Peyer's patch (tissue), 4 donors: ENCODE data around the gene IFT57.

Source experiments
- CTCF ChIP-seq, 6 experiments: fragments of 450-650 bp in 4 of 6; fragments of 200-600 bp in 2 of 6; sonication (generic) in 1 of 6; IDR thresholded peaks; one replicate each; pipeline ENCODE4 v1.5.1; 2017 to 2019; ENCODE audit warnings: antibody characterized with exemption in 6 of 6, mild to moderate bottlenecking in 3 of 6, moderate library complexity in 1 of 6
- POLR2A ChIP-seq, 2 donors: fragments of 450-650 bp; IDR thresholded peaks; one replicate each; pipeline ENCODE4 v1.5.1; 2017; ENCODE audit warnings: antibody characterized with exemption in 2 of 2, mild to moderate bottlenecking in 2 of 2, moderate library complexity in 2 of 2

- TF ChIP-seq CTCF (IDR thresholded peaks at IDR 0.05) (no peak), POLR2A (IDR thresholded peaks at IDR 0.05) (no peak)
Measured at GRCh38 chr3:108159865-108160264, 62.4 kb downstream of the IFT57 start.
